ENCODE measurements around the gene ARHGEF39. TPM values are rescaled to one million over a fixed set of nuclear protein-coding genes. Genes with fewer than 3 reads are reported as not detected.

Gene ARHGEF39
- polyA plus RNA-seq, 3 donors, result 0.13 to 0.53 (median 0.42) TPM

- intact Hi-C loops (cut with micrococcal nuclease), result loop anchor here in 1 of 2 donors (10.0 kb wide), 1 partner anchor 47 kb away; no protein-coding TSS in a partner anchor
These were observed 26.8 kb upstream of the ARHGEF39 start for GRCh38 chr9:35691757-35692301.

GRCh38 chr9:35691334-35691650 is 26.3 kb upstream of the ARHGEF39 start:
- Histone ChIP-seq H4K20me1 (ENCODE audit: insufficient read depth, low read length) (peaks cover 8% of the 10 kb centered on the region), H3K27me3 (ENCODE audit: control insufficient read depth in 2 of 2, insufficient read depth in 2 of 2, low read length in 2 of 2) (peaks cover 0 to 15% of the 10 kb centered on the region in 2 donors), H3K79me2 (ENCODE audit: insufficient read depth, low read length) (no peaks in the 10 kb centered on the region), H3K9me3 (replicated peaks in 1 of 2; ENCODE audit: control insufficient read depth in 1 of 2, insufficient read depth in 1 of 2, low read length in 2 of 2) (no peaks in the 10 kb centered on the region), H3K4me3 (replicated peaks in 1 of 3; ENCODE audit: low read depth in 2 of 3, low read length in 3 of 3) (peak overlapping the region; percentile 86 to 93 (median 90)), H3K4me2 (replicated peaks; ENCODE audit: extremely low read depth, low read length, poor library complexity, severe bottlenecking) (peak overlapping the region; percentile 90), H3K36me3 (replicated peaks in 1 of 2; ENCODE audit: control insufficient read depth in 1 of 2, insufficient read depth in 2 of 2, low read length in 2 of 2) (peaks cover 6 to 7% of the 10 kb centered on the region in 2 donors), H3K27ac (ENCODE audit: low read depth in 1 of 2, low read length in 2 of 2) (peak overlapping the region in 1 of 2 donors; percentile 36), H2AFZ (ENCODE audit: insufficient read depth, low read depth, low read length, poor library complexity, severe bottlenecking) (peak overlapping the region; percentile 94), H3K4me1 (ENCODE audit: control insufficient read depth in 1 of 2, insufficient read depth in 2 of 2, low read length in 2 of 2) (peaks cover 14 to 21% of the 10 kb centered on the region in 2 donors), H3K9ac (ENCODE audit: insufficient read depth, low read length, poor library complexity, severe bottlenecking) (peak overlapping the region; percentile 75)
- Mint-ChIP-seq H3K9me3 (peaks cover 0 to 3% (median 0%) of the 10 kb centered on the region in 7 donors), H3K27ac (peak overlapping the region in 6 of 7 donors; percentile 38 to 77 (median 62)), H3K4me1 (peaks cover 10% of the 10 kb centered on the region), H3K4me3 (peak overlapping the region; percentile 88 to 91), H3K27me3 (ENCODE audit: low read depth in 3 of 3) (peaks cover 4 to 25% (median 6%) of the 10 kb centered on the region in 3 donors), H3K36me3 (no peaks in the 10 kb centered on the region)
- peak in 2 of 3 donors; percentile 31 to 43 for DNase-seq
- WGBS (ENCODE audit: insufficient coverage), result 8% methylated on average over 10 of the region's 10 CpGs
- no peak for TF ChIP-seq CTCF (IDR thresholded peaks at IDR 0.05)
- intact Hi-C loops (cut with micrococcal nuclease), result loop anchor here in 1 of 2 donors (10.0 kb wide), 1 partner anchor 46 kb away; no protein-coding TSS in a partner anchor

More at GRCh38 chr9:35691757-35692301, 26.8 kb upstream of the ARHGEF39 start:
- Histone ChIP-seq H4K20me1 (ENCODE audit: insufficient read depth, low read length) (peaks cover 14% of the 10 kb centered on the region), H3K36me3 (replicated peaks in 1 of 2; ENCODE audit: control insufficient read depth in 1 of 2, insufficient read depth in 2 of 2, low read length in 2 of 2) (peaks cover 11 to 13% of the 10 kb centered on the region in 2 donors), H3K4me3 (replicated peaks in 1 of 3; ENCODE audit: low read depth in 2 of 3, low read length in 3 of 3) (no peak overlapping the region), H3K9ac (ENCODE audit: insufficient read depth, low read length, poor library complexity, severe bottlenecking) (no peak overlapping the region), H3K4me2 (replicated peaks; ENCODE audit: extremely low read depth, low read length, poor library complexity, severe bottlenecking) (peak overlapping the region; percentile 90), H3K27ac (ENCODE audit: low read depth in 1 of 2, low read length in 2 of 2) (no peak overlapping the region), H3K79me2 (ENCODE audit: insufficient read depth, low read length) (no peaks in the 10 kb centered on the region), H3K4me1 (ENCODE audit: control insufficient read depth in 1 of 2, insufficient read depth in 2 of 2, low read length in 2 of 2) (peaks cover 14 to 21% of the 10 kb centered on the region in 2 donors), H2AFZ (ENCODE audit: insufficient read depth, low read depth, low read length, poor library complexity, severe bottlenecking) (no peak overlapping the region), H3K27me3 (ENCODE audit: control insufficient read depth in 2 of 2, insufficient read depth in 2 of 2, low read length in 2 of 2) (peaks cover 0 to 15% of the 10 kb centered on the region in 2 donors), H3K9me3 (replicated peaks in 1 of 2; ENCODE audit: control insufficient read depth in 1 of 2, insufficient read depth in 1 of 2, low read length in 2 of 2) (no peaks in the 10 kb centered on the region)
- Mint-ChIP-seq H3K9me3 (peaks cover 0 to 3% (median 0%) of the 10 kb centered on the region in 7 donors), H3K27me3 (ENCODE audit: low read depth in 3 of 3) (peaks cover 4 to 25% (median 6%) of the 10 kb centered on the region in 3 donors), H3K36me3 (no peaks in the 10 kb centered on the region), H3K4me3 (no peak overlapping the region), H3K4me1 (peaks cover 10% of the 10 kb centered on the region), H3K27ac (peak overlapping the region in 1 of 7 donors; percentile 20)
- DNase-seq, result no peak
- WGBS (ENCODE audit: insufficient coverage), result 96% methylated on average over 3 of the region's 13 CpGs
- TF ChIP-seq CTCF (IDR thresholded peaks at IDR 0.05), result no peak
